IPS-18a (cell line): ENCODE results near the gene RPL38.

Experiments used
- H3K27ac ChIP-seq: one replicate; pipeline ENCODE4 v1.5.1; 2013; ENCODE audit warnings: low read length
- H3K27me3 ChIP-seq: one replicate; pipeline ENCODE4 v1.6.1; 2013; ENCODE audit warnings: mild to moderate bottlenecking, low read length; ENCODE audit not compliant: control insufficient read depth, insufficient read depth
- H3K36me3 ChIP-seq: one replicate; pipeline ENCODE4 v1.6.1; 2013; ENCODE audit warnings: low read depth, low read length; ENCODE audit not compliant: control insufficient read depth
- H3K4me1 ChIP-seq: one replicate; pipeline ENCODE4 v1.6.1; 2013; ENCODE audit warnings: low read depth, low read length; ENCODE audit not compliant: control insufficient read depth
- H3K4me3 ChIP-seq: one replicate; pipeline ENCODE4 v1.5.1; 2013; ENCODE audit warnings: low read length
- H3K9ac ChIP-seq: one replicate; pipeline ENCODE4 v1.6.1; 2013; ENCODE audit warnings: mild to moderate bottlenecking, low read length, moderate library complexity
- H3K9me3 ChIP-seq: one replicate; pipeline ENCODE4 v1.6.1; 2013; ENCODE audit warnings: low read depth, low read length; ENCODE audit not compliant: control insufficient read depth

Gene RPL38

DNA sequence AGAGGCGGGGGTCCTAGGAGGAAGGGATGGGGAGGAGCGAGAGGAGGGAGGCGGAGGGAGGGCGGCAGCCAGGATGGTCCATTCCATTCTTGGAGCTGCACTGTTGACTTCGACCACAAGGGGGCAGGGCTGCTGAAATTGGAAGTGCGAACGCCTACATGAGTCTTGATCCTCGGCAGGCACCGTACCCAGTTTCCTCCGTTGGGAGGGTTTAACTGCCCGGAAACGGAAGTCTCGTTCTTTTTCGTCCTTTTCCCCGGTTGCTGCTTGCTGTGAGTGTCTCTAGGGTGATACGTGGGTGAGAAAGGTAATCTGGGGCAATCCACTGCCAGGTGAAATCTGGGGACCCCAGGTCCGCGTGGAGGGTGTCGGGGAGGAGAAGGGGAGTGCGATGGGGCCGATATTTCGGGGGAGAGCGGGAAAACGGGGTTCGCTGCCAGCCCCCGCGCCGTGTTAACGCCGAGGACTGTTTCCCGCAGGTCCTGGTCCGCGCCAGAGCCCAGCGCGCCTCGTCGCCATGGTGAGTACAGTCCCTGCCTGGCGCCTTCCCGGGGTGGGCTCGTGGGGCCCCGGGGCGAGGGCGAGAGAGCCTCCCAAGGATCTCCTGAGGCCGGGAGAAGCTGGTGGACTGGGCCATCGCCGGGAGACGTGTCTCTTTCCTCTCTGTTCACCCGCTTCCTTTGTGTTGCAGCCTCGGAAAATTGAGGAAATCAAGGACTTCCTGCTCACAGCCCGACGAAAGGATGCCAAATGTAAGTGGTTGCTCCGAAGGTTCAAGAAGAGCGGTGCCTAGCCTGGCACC is at the start of gene RPL38:
Gene RPL38 (plus strand): TSS at position 240 of the 802 bp plus-strand sequence. CDS start 278 bp downstream, at position 518.
- Histone ChIP-seq H3K4me1 (peaks cover 12% of the 10 kb centered on the region), H3K9me3 (no peaks in the 10 kb centered on the region), H3K27ac (peak within 1 kb of the TSS; percentile 96), H3K4me3 (peak within 1 kb of the TSS; percentile 98), H3K36me3 (peaks cover 42% of the 10 kb centered on the region), H3K27me3 (peaks cover 14% of the 10 kb centered on the region), H3K9ac (peak within 1 kb of the TSS; percentile 100)

DNA sequence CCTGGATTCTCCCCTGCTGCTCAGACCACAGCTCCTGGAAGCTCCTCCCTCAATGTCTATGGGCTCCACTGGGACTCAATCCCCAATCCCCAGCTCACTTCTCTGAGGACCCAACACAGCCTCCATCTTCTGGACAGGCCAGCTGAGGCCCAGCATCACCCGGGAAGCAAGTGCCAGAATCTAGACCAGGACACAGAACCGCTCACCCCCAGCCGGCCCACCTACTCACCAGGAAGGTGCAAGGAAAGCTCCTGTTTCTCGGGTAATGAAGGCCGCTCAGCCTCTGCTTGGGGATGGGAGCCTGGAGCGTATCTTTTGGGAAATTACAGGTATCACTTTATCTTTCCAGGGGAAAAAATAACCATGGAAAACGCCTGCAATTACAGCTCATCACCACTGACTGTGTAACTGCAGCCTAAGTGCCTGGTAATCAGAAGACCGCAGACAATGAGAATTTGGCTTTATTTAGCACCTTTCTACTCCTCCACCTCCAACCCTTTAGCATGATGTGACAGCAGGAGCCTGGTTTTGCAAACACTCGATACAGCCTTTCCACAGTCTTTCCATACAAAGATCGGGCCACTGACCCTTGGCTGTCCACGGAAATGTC is 49.6 kb upstream of the RPL38 start:
- Histone ChIP-seq H3K9me3 (no peaks in the 10 kb centered on the region), H3K4me1 (peaks cover 9% of the 10 kb centered on the region), H3K36me3 (no peaks in the 10 kb centered on the region), H3K27me3 (no peaks in the 10 kb centered on the region), H3K4me3 (no peak overlapping the region), H3K27ac (no peak overlapping the region), H3K9ac (no peak overlapping the region)

DNA sequence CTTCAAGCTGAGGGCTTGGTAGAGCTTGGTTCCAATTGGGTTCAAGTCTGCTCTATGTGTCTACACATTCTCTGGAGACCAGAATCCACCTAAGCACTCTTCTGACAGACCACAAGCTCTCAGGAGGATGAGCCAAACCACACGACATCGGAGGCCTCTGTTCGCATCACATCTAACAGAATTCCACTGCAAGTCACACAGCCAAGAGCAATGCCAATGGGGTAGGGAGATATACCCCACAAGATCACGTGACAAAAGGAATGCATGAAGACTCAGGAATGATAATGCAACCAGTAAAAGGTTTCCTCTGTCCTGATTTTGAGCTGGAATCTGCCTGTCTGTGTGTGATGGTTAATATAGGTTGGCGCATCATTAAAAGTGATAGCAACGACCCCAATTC is 46.6 kb upstream of the RPL38 start:
- H3K27ac ChIP-seq: no peak overlapping the region
- no peak overlapping the region for H3K4me3 ChIP-seq
- H3K9me3 ChIP-seq: no peaks in the 10 kb centered on the region
- H3K36me3 ChIP-seq: no peaks in the 10 kb centered on the region
- H3K4me1 ChIP-seq: no peaks in the 10 kb centered on the region
- H3K9ac ChIP-seq: no peak overlapping the region
- H3K27me3 ChIP-seq: no peaks in the 10 kb centered on the region

DNA sequence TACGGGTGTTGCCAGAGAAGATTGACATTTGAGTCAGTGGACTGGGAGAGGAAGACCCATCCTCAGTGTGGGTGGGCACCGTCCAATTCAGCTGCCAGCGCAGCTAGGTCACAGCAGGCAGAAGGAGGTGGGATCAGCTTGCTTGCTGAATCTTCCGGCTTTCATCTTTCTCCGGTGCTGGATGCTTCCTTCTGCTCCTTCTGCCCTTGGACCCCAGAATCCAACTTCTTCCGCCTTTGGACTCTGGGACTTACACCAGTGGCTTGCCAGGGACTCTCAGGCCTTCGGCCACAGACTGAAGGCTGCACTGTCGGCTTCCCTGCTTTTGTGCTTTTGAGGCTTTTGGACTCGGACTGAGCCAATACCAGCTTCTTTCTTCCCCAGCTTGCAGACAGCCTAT is 46.1 kb upstream of the RPL38 start:
- H3K27ac ChIP-seq: no peak overlapping the region
- no peak overlapping the region for H3K9ac ChIP-seq
- no peaks in the 10 kb centered on the region for H3K9me3 ChIP-seq
- H3K4me3 ChIP-seq: no peak overlapping the region
- no peaks in the 10 kb centered on the region for H3K36me3 ChIP-seq
- H3K4me1 ChIP-seq: no peaks in the 10 kb centered on the region
- H3K27me3 ChIP-seq: no peaks in the 10 kb centered on the region

DNA sequence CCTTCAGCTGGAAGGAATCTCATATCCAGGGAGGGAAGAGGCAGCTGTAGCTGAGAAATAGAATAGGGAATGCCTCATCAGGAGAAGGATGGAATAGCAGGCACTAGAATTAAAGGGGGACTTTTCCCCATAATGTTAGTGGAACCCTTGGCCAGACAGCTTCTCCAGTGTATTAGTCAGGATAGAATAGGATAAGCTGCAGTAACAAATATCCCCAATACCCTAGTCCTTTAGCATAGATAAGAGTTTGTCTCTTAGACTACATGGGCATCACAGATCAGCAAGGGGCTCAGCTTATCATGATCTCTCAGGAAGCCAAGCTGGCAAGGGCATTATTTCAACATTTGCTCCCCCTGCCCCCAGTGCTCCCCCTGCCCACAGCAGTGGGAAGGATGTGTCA is 44.7 kb upstream of the RPL38 start:
- H3K9ac ChIP-seq: no peak overlapping the region
- H3K27me3 ChIP-seq: no peaks in the 10 kb centered on the region
- H3K4me1 ChIP-seq: peaks cover 7% of the 10 kb centered on the region
- H3K4me3 ChIP-seq: no peak overlapping the region
- no peaks in the 10 kb centered on the region for H3K9me3 ChIP-seq
- no peaks in the 10 kb centered on the region for H3K36me3 ChIP-seq
- H3K27ac ChIP-seq: no peak overlapping the region

DNA sequence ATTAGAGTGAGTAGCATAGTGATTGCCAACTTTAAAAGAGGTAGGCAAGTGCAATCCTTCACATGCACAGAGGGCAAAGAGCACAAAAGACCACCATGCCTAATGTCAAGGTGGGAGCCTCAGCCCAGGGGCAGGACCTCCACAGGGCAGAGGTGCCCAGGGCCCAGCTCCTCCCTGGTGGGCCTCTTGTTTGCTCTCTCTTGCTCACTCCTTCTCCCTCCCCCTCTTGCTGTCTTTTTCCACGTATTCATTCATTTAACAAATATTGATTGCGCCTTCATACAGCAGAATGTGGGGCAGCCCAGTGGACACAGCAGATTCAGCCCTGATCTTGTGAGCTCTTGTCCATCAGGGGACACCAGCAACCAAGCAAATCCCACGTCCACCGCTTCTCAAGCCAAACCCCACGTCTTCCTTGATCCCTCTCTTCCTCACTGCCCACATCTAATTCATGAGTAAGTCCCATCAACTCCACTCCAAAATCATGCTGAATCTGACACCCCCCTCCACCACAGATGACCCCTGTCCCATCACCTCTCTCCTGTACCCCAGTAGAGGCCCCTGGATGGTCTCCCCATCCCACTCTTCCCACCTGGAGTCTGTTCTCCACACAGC is 44.1 kb upstream of the RPL38 start:
- H3K4me1 ChIP-seq: peaks cover 11% of the 10 kb centered on the region
- no peaks in the 10 kb centered on the region for H3K27me3 ChIP-seq

DNA sequence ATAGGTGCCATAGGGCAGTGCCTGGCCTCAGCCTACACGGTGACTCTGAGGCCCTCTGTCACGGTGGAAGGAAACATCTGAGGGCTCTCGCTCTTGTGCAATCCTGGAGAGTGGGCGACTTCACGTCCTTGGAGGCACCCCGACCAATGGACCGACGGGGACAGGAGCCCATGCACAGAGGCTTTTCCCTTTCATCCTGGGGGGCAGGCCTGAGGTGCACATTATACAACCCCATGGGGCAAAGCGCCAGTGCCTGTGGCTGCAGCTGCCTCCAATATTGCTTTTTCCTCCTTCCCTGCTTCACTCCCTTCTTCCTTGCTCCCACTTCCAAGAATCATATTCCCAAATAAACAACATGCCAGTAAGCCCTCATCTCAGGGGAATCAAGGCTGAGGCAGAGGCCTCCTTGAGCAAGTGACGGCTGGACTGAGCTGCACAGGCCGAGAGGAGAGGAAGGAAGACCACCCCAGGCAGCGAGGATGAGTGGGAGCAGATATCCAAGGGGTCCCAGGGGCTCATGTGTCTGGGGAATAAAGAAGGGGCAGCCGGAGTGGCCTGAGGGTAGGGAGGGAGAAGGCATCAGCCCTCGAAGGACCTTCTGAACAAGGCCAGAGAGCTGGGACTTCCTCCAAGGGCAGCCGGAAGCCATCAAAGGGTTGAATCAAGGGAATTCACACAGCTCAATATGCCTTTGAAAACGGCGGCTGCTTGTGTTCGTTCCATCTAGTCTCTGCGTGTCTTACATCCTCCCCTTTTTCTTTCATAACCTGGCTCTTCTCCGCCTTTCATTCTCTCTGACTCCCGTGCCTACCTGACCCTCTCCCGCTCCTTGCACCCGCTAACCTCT is 42.6 kb upstream of the RPL38 start:
- no peak overlapping the region for H3K9ac ChIP-seq

More for the DNA sequence above, 44.1 kb upstream of the RPL38 start:
- no peaks in the 10 kb centered on the region for H3K36me3 ChIP-seq
- H3K4me3 ChIP-seq: no peak overlapping the region
- H3K27ac ChIP-seq: no peak overlapping the region
- no peak overlapping the region for H3K9ac ChIP-seq
- no peaks in the 10 kb centered on the region for H3K9me3 ChIP-seq

DNA sequence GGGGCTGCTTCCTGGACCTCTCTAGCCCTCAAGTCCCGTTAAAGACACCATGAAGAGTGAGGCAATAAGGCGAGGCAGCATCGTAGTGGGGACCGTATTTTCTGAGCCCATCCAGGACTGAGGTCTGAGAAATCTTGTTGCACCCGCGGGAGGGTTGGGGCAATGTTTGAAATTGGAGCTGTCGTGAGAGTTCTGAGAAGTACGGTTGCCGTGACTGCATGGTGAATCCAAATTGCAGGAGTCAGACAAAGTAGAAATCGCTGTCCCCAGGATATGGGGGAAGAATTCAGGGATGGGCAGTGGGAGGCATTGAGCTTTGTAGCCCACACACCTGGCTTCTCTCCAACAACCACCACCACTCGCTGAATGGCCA is 42.0 kb upstream of the RPL38 start:
- H3K27me3 ChIP-seq: no peaks in the 10 kb centered on the region
- no peak overlapping the region for H3K9ac ChIP-seq
- no peaks in the 10 kb centered on the region for H3K9me3 ChIP-seq
- H3K4me1 ChIP-seq: peaks cover 13% of the 10 kb centered on the region
- no peaks in the 10 kb centered on the region for H3K36me3 ChIP-seq
- H3K4me3 ChIP-seq: no peak overlapping the region
- no peak overlapping the region for H3K27ac ChIP-seq

More for the DNA sequence above, 42.6 kb upstream of the RPL38 start:
- Histone ChIP-seq H3K4me3 (no peak overlapping the region), H3K4me1 (peaks cover 13% of the 10 kb centered on the region), H3K27me3 (no peaks in the 10 kb centered on the region), H3K36me3 (no peaks in the 10 kb centered on the region), H3K9me3 (no peaks in the 10 kb centered on the region), H3K27ac (no peak overlapping the region)

DNA sequence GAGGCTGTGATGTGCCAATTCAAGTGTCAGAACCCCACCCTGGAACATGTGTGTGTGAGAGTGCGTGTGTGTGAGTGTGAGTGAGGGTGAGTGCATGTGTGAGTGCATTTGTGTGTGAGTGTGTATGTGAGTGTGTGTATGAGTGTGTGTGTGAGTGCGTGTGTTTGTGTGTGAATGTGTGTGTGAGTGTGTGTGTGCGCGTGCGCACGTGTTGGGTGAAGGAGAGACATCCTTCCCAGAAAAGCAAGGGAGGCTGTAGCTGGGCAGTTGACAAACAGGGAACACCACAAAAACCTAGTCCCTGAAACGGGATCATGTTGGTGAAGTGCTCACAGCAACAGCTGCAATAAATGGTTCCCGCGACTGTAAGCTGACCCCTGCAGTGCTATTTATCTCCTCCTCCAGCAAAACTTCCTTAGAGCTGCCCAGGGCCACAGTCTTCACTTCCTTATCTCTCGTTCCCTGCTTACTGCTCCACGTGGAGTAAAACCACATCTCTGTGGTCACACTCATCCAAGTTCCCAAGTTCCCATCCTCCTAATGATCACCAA is 40.1 kb upstream of the RPL38 start:
- no peaks in the 10 kb centered on the region for H3K36me3 ChIP-seq
- peaks cover 13% of the 10 kb centered on the region for H3K4me1 ChIP-seq
- no peaks in the 10 kb centered on the region for H3K27me3 ChIP-seq
- no peak overlapping the region for H3K9ac ChIP-seq
- H3K9me3 ChIP-seq: no peaks in the 10 kb centered on the region
- no peak overlapping the region for H3K27ac ChIP-seq
- no peak overlapping the region for H3K4me3 ChIP-seq

DNA sequence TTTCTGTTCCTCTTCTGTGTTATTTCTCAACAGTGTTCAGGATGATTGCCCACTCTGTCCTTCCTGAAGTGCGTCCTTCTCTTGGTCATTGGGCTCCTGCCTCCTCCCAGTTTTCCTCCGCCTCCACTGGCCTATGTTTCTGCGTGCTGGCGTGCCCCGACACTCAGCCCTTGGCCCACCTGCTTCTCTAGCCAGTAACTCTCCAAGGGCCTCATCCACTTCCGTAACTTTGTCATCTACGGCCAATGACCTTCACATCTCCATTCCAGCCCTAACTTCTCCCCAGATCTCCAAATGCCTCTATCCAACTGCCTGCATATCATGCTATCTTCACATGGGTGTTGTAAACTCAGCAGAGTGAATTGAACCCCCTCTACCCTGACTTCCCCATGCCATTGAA is 39.6 kb upstream of the RPL38 start:
- Histone ChIP-seq H3K4me1 (peaks cover 13% of the 10 kb centered on the region), H3K27me3 (no peaks in the 10 kb centered on the region), H3K36me3 (no peaks in the 10 kb centered on the region), H3K9me3 (no peaks in the 10 kb centered on the region), H3K9ac (no peak overlapping the region), H3K4me3 (no peak overlapping the region), H3K27ac (no peak overlapping the region)

DNA sequence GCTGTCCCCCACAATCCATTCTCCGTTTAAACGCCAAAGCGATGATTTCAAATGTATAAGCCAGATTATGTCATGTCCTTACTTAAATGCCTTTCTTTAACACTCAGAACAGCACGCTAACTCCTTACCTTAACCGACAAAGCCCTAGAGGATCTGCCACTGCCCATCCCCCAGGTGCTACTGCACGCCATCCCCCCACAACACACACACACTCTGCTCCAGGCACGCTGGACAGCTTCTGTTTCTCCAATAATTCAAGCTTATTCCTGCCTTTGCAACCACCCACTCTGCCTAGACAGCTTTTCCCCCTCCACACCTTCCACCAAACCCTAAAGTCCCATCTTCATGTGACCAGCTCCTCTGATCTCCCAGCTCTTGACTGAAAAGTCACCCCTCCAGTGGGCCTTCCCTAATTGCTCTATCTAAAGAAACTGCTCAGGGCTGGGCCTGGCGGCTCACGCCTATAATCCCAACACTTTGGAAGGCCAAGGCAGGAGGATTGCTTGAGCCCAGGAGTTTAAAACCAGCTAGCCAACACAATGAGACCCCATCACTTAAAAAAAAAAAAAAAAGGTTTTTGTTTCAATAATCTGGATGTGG is 38.9 kb upstream of the RPL38 start:
- Histone ChIP-seq H3K9ac (no peak overlapping the region), H3K27me3 (no peaks in the 10 kb centered on the region), H3K4me3 (no peak overlapping the region), H3K27ac (no peak overlapping the region), H3K9me3 (no peaks in the 10 kb centered on the region), H3K36me3 (no peaks in the 10 kb centered on the region), H3K4me1 (peaks cover 13% of the 10 kb centered on the region)
